HepG2 (cell line): ENCODE data around the gene CISD3. TPM values are rescaled to one million over a fixed set of nuclear protein-coding genes. Genes with fewer than 3 reads are reported as not detected.

Source experiments
- BATF2 ChIP-seq: sonication (generic); formaldehyde crosslinking; IDR thresholded peaks from 2 replicates; pipeline ENCODE4 v1.8.0; 2022; ENCODE audit warnings: mild to moderate bottlenecking, missing genetic modification reagents, moderate library complexity
- CSRNP1 ChIP-seq: sonication (generic); formaldehyde crosslinking; IDR thresholded peaks from 2 replicates; pipeline ENCODE4 v1.8.1; 2023; ENCODE audit warnings: mild to moderate bottlenecking, missing genetic modification reagents
- ESRRA ChIP-seq: sonication (generic); formaldehyde crosslinking; IDR thresholded peaks from 2 replicates; pipeline ENCODE4 v1.5.1; 2020; ENCODE audit warnings: mild to moderate bottlenecking, low read depth, missing genetic modification reagents
- ETV6 ChIP-seq: sonication (generic); formaldehyde crosslinking; conservative IDR thresholded peaks from 2 replicates; pipeline ENCODE4 v1.4.0; 2020; ENCODE audit warnings: missing genetic modification reagents
- GATAD1 ChIP-seq: IDR thresholded peaks from 2 replicates; pipeline ENCODE4 v1.6.1; 2016; ENCODE audit warnings: missing genetic modification reagents, missing compliant biosample characterization
- HNF4A ChIP-seq: sonication (generic); formaldehyde crosslinking; IDR thresholded peaks from 2 replicates; pipeline ENCODE4 v1.4.0; 2020; ENCODE audit warnings: missing genetic modification reagents
- HNRNPH1 ChIP-seq: fragments of 200-400 bp; formaldehyde crosslinking; optimal IDR thresholded peaks from 2 replicates; pipeline ENCODE3; 2017; ENCODE audit warnings: mild to moderate bottlenecking, low read depth, low read length
- KAT2B ChIP-seq: fragments of 150-350 bp; IDR thresholded peaks from 2 replicates; pipeline ENCODE4 v1.6.1; 2014; ENCODE audit warnings: low read depth, low read length, borderline replicate concordance
- NFE2 ChIP-seq: sonication (generic); formaldehyde crosslinking; IDR thresholded peaks from 2 replicates; pipeline ENCODE4 v1.4.0; 2020; ENCODE audit warnings: missing genetic modification reagents
- NR2F6 ChIP-seq, 2 experiments: IDR thresholded peaks; 2 replicates each; pipeline ENCODE4 v1.6.1; 2016; ENCODE audit warnings: antibody characterized with exemption in 1 of 2, mild to moderate bottlenecking in 1 of 2
- PHF5A ChIP-seq: IDR thresholded peaks from one replicate; pipeline ENCODE4 v1.6.1; 2018; ENCODE audit warnings: low read depth, missing genetic modification reagents; ENCODE audit not compliant: unreplicated experiment
- PRDM15 ChIP-seq: sonication (generic); formaldehyde crosslinking; IDR thresholded peaks from 2 replicates; pipeline ENCODE4 v1.4.0; 2020; ENCODE audit warnings: missing genetic modification reagents
- STAT5B ChIP-seq: sonication (generic); formaldehyde crosslinking; IDR thresholded peaks from 2 replicates; pipeline ENCODE4 v1.4.0; 2020; ENCODE audit warnings: missing genetic modification reagents
- TBL1XR1 ChIP-seq: fragments of 150-350 bp; IDR thresholded peaks from 2 replicates; pipeline ENCODE4 v1.6.1; 2014; ENCODE audit warnings: borderline replicate concordance, low read length; ENCODE audit not compliant: partially characterized antibody
- TFAP4 ChIP-seq: sonication (generic); IDR thresholded peaks from 2 replicates; pipeline ENCODE4 v1.6.1; 2016; ENCODE audit warnings: low read depth, borderline replicate concordance
- ZNF230 ChIP-seq: sonication (generic); formaldehyde crosslinking; IDR thresholded peaks from 2 replicates; pipeline ENCODE4 v1.4.0; 2020; ENCODE audit warnings: mild to moderate bottlenecking, missing genetic modification reagents
- ZNF235 ChIP-seq: sonication (generic); formaldehyde crosslinking; IDR thresholded peaks from 2 replicates; pipeline ENCODE4 v1.8.1; 2023; ENCODE audit warnings: mild to moderate bottlenecking, missing genetic modification reagents, borderline replicate concordance
- ZNF607 ChIP-seq: sonication (generic); formaldehyde crosslinking; IDR thresholded peaks from 2 replicates; pipeline ENCODE4 v1.5.1; 2020; ENCODE audit warnings: missing genetic modification reagents, mild to moderate bottlenecking, borderline replicate concordance
- ZNF652 ChIP-seq: IDR thresholded peaks from 2 replicates; pipeline ENCODE4 v1.6.1; 2016; ENCODE audit warnings: low read depth, borderline replicate concordance
- ZNF724P ChIP-seq: sonication (generic); formaldehyde crosslinking; IDR thresholded peaks from 2 replicates; pipeline ENCODE4 v1.8.0; 2022; ENCODE audit warnings: missing genetic modification reagents, borderline replicate concordance
- ZNF776 ChIP-seq: sonication (generic); formaldehyde crosslinking; IDR thresholded peaks from 2 replicates; pipeline ENCODE4 v1.4.0; 2020; ENCODE audit warnings: mild to moderate bottlenecking, missing genetic modification reagents
- ZSCAN22 ChIP-seq: sonication (generic); formaldehyde crosslinking; IDR thresholded peaks from 2 replicates; pipeline ENCODE4 v1.4.0; 2020; ENCODE audit warnings: mild to moderate bottlenecking, missing genetic modification reagents
- ZSCAN9 ChIP-seq: IDR thresholded peaks from 2 replicates; pipeline ENCODE4 v1.6.1; 2016; ENCODE audit warnings: borderline replicate concordance
- polyA plus RNA-seq, 8 experiments: library from polyadenylated mRNA; depleted of rRNA in 3 of 8; stranded (reverse) in 7 of 8; unstranded in 1 of 8; fragments of >200 nt; fragmentation: Illumina TruSeq in 4 of 8; extraction: Trizol in 4 of 8; gene quantifications; 2 replicates each; pipeline versions ENCODE4 v1.2.1 to v1.2.3, GENCODE V29; 2011 to 2016; ENCODE audit warnings: low read depth in 4 of 8, missing spikeins in 1 of 8, mixed read lengths in 1 of 8; ENCODE audit not compliant: insufficient read depth in 1 of 8
- total RNA-seq, 5 experiments: library from RNA; depleted of rRNA; stranded (reverse); fragments of >200 nt; fragmentation: Illumina TruSeq; extraction: Trizol; gene quantifications; 2 replicates each; pipeline ENCODE4 v1.2.3, GENCODE V29; 2016; ENCODE audit warnings: low read depth in 1 of 5

Gene CISD3
- total and polyA plus RNA-seq, 2 of the 13 experiments (the other 11 are each of a cell fraction or from before 2014, with no cell fraction given), result 30.0 to 34.1 TPM

- TF ChIP-seq PRDM15 (peak; percentile 19; the same call in 1 of the 2 replicates), HNRNPH1 (peak; percentile 18), ZNF724P (CRISPR knock-in tag) (peak; percentile 1; the same call in 1 of the 2 replicates), GATAD1 (CRISPR knock-in tag) (peak; percentile 78), ZNF652 (CRISPR knock-in tag) (0 out of 2 replicates have a peak, but pooled peaks have one; percentile 39), ZNF230 (CRISPR knock-in tag) (0 out of 2 replicates have a peak, but pooled peaks have one; percentile 74), ZSCAN9 (CRISPR knock-in tag) (peak; percentile 83; the same call in 1 of the 2 replicates), ETV6 (CRISPR knock-in tag) (peak; percentile 93), CSRNP1 (CRISPR knock-in tag) (peak; percentile 24; the same call in 1 of the 2 replicates), ZNF607 (CRISPR knock-in tag) (peak; percentile 31; the same call in 1 of the 2 replicates), ZNF776 (peak; percentile 91; the same call in 1 of the 2 replicates), BATF2 (CRISPR knock-in tag) (peak; percentile 92), ESRRA (peak; percentile 40; the same call in 1 of the 2 replicates), NFE2 (CRISPR knock-in tag) (no peak), STAT5B (peak; percentile 91; the same call in 1 of the 2 replicates), TBL1XR1 (no peak), ZNF235 (peak; percentile 61; the same call in 1 of the 2 replicates), KAT2B (no peak), PHF5A (peak; percentile 24), HNF4A (CRISPR knock-in tag) (peak; percentile 27; the same call in 1 of the 2 replicates), NR2F6 (IDR thresholded peaks at IDR 0.05) (peak; percentile 32; the same call in 1 of the 2 replicates), NR2F6 (CRISPR knock-in tag; IDR thresholded peaks at IDR 0.05) (peak; percentile 64), TFAP4 (no peak), ZSCAN22 (CRISPR knock-in tag) (no peak)
Observed at GRCh38 chr17:38702166-38702915, 27.8 kb upstream of the CISD3 start (continued).
